ENCODE measurements around the gene PLCXD1.

GRCh38 chrX:341541-342101 lies 60.4 kb downstream of the PLCXD1 start:
- TF ChIP-seq GATA2 (IDR thresholded peaks at IDR 0.05; ENCODE audit: low read depth, low read length) (no peak), GATA3 (IDR thresholded peaks at IDR 0.05; ENCODE audit: low read depth, low read length) (no peak)

Measured in SH-SY5Y (cell line).